ENCODE data around the gene XCR1. TPM values are rescaled to one million over a fixed set of nuclear protein-coding genes. Genes with fewer than 3 reads are reported as not detected.
"Not testable (repeated sequence)": the region's sequence is repeated elsewhere in the genome, so short reads cannot be mapped to it uniquely, and the experiment has no call there.

The XCR1 gene
- total RNA-seq, 1 donor: 1.0 TPM

DNA sequence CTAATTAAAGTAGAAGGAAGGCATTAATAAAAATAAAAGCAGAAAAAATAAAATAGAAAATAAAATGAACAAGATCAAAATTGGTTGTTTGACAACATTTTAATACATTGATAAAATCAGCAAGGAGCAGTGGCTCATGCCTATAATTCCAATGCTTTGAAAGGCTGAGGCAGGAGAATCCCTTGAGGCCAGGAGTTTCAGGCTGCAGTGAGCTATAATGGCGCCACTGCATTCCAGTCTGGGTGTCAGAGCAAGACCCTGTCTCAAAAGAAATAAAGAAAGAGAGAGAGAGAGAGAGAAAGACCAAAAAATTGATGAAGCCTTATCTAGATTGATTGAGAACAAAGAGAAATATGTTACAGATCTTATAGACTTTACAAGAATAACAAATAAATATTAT, 2.1 kb downstream of the XCR1 start:
- Histone ChIP-seq H3K4me1 (ENCODE audit: insufficient read depth, low read length) (peaks cover 6% of the 10 kb centered on the region), H3K4me3 (ENCODE audit: low read length) (no peak overlapping the region), H3K27me3 (ENCODE audit: insufficient read depth, low read length) (no peaks in the 10 kb centered on the region), H3K9me3 (ENCODE audit: low read depth, low read length) (peaks cover 8% of the 10 kb centered on the region)

DNA sequence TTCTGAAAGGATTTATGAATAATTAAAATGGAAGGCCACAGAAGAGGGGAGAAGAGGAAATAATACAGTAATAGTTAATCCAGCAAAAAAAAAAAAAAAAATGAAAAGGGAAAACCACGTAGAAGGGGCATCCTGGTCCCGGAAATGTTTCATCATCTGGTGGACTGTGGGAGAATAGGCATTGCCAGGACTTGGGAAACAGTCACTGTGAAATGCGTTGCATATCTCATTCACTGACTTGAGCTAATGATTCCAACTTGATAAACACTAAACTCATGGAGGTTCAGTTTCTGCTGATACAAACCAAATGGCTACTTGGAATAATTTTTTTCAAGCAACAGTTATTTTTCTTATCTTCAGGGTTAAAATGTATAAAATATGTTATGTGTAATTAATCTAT, 3.2 kb downstream of the XCR1 start:
- H3K27me3 ChIP-seq (ENCODE audit: insufficient read depth, low read length): no peaks in the 10 kb centered on the region
- no peak overlapping the region for H3K4me3 ChIP-seq (ENCODE audit: low read length)
- H3K9me3 ChIP-seq (ENCODE audit: low read depth, low read length): peaks cover 8% of the 10 kb centered on the region
- peaks cover under 1% of the 10 kb centered on the region for H3K4me1 ChIP-seq (ENCODE audit: insufficient read depth, low read length)

DNA sequence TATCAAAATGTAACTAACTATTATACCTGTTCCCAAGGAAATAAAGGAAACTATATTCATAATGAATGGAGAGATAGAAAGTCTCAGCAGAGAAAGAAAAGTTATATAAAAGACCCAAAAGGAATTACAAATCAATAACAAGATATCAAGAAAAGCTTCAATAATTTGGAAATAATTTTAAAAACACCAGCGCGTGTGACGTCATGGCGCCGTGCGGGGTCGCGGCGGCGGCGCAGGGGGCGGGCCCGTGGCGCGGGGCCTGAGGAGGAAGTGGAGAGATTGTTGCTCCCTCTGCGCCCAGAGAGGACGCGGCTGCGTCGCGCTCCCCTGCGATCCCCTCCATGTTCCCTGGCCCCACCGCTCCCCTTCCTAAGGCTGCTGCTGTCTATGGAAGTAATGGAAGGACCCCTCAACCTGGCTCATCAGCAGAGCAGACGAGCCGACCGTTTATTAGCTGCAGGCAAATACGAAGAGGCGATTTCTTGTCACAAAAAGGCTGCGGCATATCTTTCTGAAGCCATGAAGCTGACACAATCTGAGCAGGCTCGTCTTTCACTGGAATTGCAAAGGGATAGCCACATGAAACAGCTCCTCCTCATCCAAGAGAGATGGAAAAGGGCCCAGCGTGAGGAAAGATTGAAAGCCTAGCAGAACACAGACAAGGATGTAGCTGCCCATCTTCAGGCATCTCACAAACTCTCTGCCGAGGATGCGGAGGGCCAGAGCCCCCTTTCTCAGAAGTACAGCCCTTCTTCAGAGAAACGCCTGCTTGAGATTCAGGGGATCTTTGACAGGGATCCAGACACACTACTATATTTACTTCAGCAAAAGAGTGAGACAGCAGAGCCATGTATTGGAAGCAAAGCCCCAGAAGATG, 4.1 kb downstream of the XCR1 start:
- peaks cover 7% of the 10 kb centered on the region for H3K9me3 ChIP-seq (ENCODE audit: low read depth, low read length)
- H3K4me3 ChIP-seq (ENCODE audit: low read length): no peak overlapping the region
- H3K27me3 ChIP-seq (ENCODE audit: insufficient read depth, low read length): no peaks in the 10 kb centered on the region
- peaks cover 8% of the 10 kb centered on the region for H3K4me1 ChIP-seq (ENCODE audit: insufficient read depth, low read length)

DNA sequence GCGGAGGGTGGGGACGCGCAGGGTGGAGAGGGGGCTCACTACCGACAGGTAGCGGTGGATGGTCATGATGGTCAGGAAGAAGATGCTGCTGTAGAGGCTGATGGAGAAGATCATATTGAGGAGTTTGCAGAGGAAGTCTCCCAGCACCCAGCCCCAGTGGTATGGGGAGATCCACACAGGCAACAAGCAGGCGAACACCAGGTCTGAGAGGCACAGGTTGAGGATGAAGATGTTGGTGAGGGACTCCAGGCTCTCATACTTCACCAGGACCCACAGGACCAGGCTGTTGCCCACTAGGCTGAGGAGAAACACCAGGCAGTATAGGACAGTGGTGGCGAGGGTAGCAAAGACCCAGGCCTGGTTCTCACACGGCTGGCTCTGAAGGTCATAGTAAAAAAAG, 5.8 kb downstream of the XCR1 start:
- no peaks in the 10 kb centered on the region for H3K9me3 ChIP-seq (ENCODE audit: low read depth, low read length)
- H3K4me1 ChIP-seq (ENCODE audit: insufficient read depth, low read length): peaks cover 19% of the 10 kb centered on the region
- no peak overlapping the region for H3K4me3 ChIP-seq (ENCODE audit: low read length)
- H3K27me3 ChIP-seq (ENCODE audit: insufficient read depth, low read length): no peaks in the 10 kb centered on the region

DNA sequence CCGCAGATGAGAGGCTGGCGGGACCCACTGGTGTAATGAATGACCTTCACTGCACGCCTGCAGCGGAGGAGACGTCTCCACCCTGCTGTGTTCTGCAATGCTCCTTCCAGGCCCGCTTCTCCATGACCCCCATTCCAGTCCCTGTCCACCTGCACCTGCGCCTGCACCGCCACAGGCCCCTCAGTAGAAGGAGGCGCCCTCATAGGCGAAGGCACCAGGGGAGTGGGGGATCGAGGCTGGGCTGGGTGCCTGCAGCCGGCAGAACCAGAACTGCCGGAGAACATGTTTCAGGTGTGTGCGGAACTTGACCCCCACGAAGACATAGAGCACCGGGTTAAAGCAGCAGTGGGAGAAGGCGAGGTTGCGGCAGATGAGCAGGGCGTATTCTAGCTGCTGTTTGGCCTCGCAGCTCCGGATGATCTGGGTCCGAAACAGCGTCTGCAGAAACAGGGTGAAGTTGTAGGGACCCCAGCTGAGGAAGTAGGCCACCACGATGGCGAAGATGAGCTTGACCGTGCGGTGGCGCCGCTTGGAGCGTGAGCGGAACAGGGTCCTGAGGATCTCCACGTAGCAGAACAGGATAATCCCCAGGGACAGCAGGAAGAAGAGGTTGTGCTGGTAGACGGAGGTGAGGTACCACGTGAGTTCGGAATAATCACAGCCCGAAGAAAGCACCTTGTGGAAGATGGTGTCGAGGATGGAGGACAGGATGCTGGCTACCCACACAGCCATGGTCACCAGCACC, 6.3 kb downstream of the XCR1 start:
- H3K27me3 ChIP-seq (ENCODE audit: insufficient read depth, low read length): no peaks in the 10 kb centered on the region

DNA sequence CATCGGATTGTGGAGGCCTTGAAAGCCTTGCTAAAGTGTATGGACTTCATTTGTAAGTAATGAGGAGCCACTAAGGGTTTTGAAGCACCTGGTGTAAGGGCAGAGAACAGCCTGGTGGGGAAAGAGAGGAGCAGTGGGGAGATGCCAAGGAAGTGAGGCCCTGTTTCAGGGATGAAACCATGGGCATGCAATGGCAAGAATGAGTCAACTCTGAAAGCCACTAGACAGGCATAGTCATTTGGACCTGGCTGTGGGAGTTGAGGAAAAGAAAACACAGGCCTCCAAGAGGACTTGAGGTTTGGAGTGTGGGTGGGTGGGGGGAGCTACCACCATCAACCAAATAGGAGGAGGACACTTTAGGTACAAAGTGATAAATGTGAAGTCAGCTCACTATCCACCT, 7.6 kb downstream of the XCR1 start:
- Histone ChIP-seq H3K27me3 (ENCODE audit: insufficient read depth, low read length) (no peaks in the 10 kb centered on the region), H3K4me1 (ENCODE audit: insufficient read depth, low read length) (peaks cover 29% of the 10 kb centered on the region), H3K4me3 (ENCODE audit: low read length) (no peak overlapping the region), H3K9me3 (ENCODE audit: low read depth, low read length) (no peaks in the 10 kb centered on the region)

More for the DNA sequence above, 6.3 kb downstream of the XCR1 start:
- Histone ChIP-seq H3K4me3 (ENCODE audit: low read length) (no peak overlapping the region), H3K4me1 (ENCODE audit: insufficient read depth, low read length) (peaks cover 21% of the 10 kb centered on the region), H3K9me3 (ENCODE audit: low read depth, low read length) (no peaks in the 10 kb centered on the region)

DNA sequence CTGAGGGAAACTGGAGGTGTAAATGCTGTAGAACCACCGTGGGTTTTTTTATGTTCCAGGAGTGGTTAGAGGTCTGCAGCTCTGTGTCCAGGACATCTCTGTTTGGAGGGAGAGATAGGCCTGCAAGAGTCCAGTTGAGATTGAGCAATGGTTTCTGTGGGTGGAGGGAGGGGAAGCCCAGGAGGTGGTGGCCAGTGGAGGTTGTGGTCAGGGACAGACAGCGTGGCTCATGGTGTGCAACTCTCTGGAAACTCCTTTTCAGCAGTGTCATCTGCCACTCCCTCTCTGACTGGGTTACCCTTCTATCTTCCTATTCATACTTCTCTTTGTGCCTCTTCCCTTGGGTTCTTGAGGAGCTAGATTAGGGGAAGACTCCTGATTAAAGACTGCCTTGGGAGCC, 9.6 kb downstream of the XCR1 start:
- H3K4me3 ChIP-seq (ENCODE audit: low read length): no peak overlapping the region
- no peaks in the 10 kb centered on the region for H3K9me3 ChIP-seq (ENCODE audit: low read depth, low read length)
- H3K4me1 ChIP-seq (ENCODE audit: insufficient read depth, low read length): peaks cover 29% of the 10 kb centered on the region
- no peaks in the 10 kb centered on the region for H3K27me3 ChIP-seq (ENCODE audit: insufficient read depth, low read length)

DNA sequence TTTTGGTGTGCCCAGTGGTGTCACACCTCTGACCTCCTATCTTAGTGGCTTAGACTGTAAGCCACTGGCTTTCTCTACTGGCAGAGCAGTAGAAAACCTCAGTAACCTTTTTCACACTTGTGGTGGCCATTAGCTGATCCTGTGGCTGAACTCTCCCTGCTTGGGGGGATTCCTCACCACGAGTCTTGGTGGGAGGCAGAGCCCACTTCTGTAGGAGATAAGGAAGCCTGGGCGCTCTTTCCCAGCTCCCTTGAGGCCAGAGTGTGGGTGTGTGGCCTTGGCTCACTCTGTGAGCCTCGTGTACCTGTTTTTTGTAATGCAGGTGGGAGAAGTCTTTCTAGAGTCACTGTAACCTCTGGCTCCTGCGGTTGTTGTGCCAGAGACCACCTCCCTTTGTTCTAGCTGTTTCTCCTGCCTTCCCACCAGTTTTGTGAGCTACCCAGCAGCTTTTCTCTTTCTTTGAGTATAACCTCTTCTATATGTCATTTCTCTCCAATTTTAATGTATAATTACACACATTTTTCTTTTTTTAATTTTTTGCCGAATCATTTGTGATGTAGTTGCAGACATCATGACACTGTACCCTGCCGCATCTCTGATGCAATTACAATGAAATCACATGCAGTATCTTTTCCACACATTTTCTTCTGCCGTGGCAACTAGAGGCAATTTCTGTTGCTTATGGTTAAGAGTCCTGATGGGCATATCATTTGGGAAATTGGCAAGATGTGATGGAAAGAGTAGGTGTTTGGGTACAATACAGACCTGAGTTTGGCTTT, 13.8 kb downstream of the XCR1 start:
- H3K4me3 ChIP-seq (ENCODE audit: low read length): no peak overlapping the region
- no peaks in the 10 kb centered on the region for H3K27me3 ChIP-seq (ENCODE audit: insufficient read depth, low read length)
- no peaks in the 10 kb centered on the region for H3K9me3 ChIP-seq (ENCODE audit: low read depth, low read length)
- peaks cover 25% of the 10 kb centered on the region for H3K4me1 ChIP-seq (ENCODE audit: insufficient read depth, low read length)

DNA sequence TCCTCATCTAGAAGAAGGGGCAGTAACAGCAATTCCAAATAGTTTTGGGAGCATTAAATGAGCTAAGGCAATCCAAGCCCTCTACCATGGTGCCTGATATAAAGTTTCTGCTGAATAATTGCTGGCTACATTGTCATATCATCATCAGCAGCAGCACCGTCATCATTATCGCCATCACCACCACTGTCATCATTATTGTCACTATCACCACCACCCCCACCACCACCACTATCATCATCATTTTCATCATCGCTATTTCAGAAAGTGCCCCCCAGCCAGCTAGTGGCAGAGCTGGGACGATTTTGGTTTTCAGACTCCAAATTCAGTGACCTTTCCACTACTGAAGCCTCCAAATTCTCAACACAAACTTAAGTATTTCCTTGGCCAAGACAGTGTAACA, 15.0 kb downstream of the XCR1 start:
- H3K4me1 ChIP-seq (ENCODE audit: insufficient read depth, low read length): peaks cover 12% of the 10 kb centered on the region
- H3K4me3 ChIP-seq (ENCODE audit: low read length): no peak overlapping the region
- no peaks in the 10 kb centered on the region for H3K9me3 ChIP-seq (ENCODE audit: low read depth, low read length)
- H3K27me3 ChIP-seq (ENCODE audit: insufficient read depth, low read length): no peaks in the 10 kb centered on the region

DNA sequence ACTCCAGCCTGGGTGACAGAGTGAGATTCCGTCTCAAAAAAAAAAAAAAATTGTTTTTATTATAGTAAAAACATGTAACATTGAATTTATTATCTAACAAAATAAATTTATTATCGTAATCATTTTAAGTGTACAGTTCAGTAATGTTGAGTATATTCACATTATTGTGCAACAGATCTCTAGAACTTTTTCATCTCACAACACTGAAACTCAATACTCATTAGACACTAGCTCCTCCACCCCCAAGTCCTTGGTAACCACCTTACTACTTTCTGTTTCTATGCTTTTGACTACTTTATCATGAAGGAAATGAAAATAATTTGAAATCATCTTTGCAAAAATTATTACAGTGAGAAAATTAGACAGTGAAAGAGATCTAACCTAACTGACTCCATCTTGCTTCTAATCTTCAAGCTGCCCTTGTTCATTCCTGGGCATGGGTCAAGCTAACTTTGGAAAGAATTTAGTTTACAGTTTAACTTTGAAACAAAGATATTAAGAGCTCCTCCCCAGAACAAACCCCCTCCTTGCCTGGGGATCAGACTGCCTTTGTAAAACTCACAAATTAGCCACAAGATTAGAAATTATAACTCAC, 16.7 kb downstream of the XCR1 start:
- H3K4me3 ChIP-seq (ENCODE audit: low read length): no peak overlapping the region
- no peaks in the 10 kb centered on the region for H3K27me3 ChIP-seq (ENCODE audit: insufficient read depth, low read length)
- H3K4me1 ChIP-seq (ENCODE audit: insufficient read depth, low read length): peaks cover 5% of the 10 kb centered on the region

DNA sequence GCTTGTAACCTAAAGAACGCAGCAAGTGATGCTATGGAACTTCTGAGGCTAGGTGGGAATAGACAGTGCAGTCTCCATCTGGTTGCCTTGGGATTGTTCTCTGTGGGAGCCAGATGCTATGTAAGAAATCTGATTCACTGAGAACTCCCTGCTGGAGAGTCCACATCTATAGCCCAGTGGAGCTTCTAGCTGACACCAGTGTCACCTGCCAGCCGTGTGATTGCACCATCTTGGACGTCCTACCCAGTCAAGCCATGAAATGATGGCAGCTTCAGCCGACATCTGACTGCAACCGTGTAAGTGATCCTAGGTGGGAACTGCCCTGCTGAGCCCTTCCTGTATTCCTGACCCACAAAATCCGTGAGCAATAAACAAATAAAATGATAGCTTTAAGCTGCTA, 19.2 kb downstream of the XCR1 start:
- H3K9me3 ChIP-seq (ENCODE audit: low read depth, low read length): no peaks in the 10 kb centered on the region
- H3K27me3 ChIP-seq (ENCODE audit: insufficient read depth, low read length): no peaks in the 10 kb centered on the region
- no peaks in the 10 kb centered on the region for H3K4me1 ChIP-seq (ENCODE audit: insufficient read depth, low read length)
- H3K4me3 ChIP-seq (ENCODE audit: low read length): no peak overlapping the region

More for the DNA sequence above, 16.7 kb downstream of the XCR1 start:
- no peaks in the 10 kb centered on the region for H3K9me3 ChIP-seq (ENCODE audit: low read depth, low read length)

DNA sequence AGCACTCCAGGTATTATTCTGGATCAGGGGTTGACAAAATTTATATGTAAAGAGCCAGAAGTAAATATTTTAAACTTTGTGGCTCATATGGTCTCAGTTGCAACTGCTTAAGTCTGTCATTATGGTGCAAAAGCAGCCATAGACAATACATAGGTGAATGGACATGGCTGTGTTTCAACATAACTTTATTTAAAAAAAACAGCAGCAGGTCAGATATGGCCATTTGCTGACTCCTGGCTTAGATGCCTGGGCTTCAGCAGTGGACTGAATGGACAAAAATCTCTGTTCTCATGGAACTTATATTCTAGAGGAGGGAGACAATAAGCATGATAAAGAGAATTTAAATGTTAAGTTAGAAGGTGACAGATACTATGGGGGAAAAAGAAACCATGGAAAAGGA, 20.0 kb downstream of the XCR1 start:
- H3K4me3 ChIP-seq (ENCODE audit: low read length): no peak overlapping the region
- no peaks in the 10 kb centered on the region for H3K27me3 ChIP-seq (ENCODE audit: insufficient read depth, low read length)
- H3K9me3 ChIP-seq (ENCODE audit: low read depth, low read length): no peaks in the 10 kb centered on the region
- H3K4me1 ChIP-seq (ENCODE audit: insufficient read depth, low read length): no peaks in the 10 kb centered on the region

DNA sequence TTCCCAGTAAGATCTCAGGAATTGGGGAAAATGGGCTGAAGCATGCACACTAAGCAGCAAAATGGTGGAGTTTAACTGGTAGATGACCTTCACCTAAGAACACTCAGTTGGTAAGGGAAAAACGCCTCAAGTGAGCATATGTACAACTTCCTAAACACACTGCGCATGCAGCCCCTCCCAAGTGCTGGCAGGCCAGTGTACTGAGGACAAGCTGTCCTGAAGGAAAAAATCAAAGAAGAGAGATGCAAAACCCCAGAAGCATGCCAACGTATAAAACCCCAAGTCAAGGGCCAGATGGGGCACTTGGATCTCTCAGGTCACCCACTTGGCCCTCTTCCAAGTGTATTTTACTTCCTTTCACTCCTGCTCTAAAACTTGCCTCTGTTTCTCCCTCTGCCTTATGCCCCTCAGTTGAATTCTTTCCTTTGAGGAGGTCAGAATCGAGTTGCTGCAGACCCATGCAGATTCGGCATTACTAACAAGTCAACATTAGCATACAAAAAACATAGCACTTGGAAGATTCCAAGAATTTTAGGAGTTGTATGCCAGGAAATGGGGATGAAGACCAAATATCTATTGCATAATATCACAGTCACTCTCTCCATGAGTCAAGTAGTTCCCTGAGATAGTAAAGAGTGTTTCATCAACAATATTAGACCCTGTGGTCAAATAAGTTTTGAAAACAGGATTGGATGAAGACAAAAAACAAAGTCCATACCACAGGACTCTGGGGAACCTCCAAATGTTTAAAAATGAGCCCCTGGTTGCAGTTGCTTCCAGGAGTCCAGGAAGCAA, 20.8 kb downstream of the XCR1 start:
- Histone ChIP-seq H3K27me3 (ENCODE audit: insufficient read depth, low read length) (no peaks in the 10 kb centered on the region), H3K9me3 (ENCODE audit: low read depth, low read length) (no peaks in the 10 kb centered on the region), H3K4me3 (ENCODE audit: low read length) (no peak overlapping the region), H3K4me1 (ENCODE audit: insufficient read depth, low read length) (no peaks in the 10 kb centered on the region)

DNA sequence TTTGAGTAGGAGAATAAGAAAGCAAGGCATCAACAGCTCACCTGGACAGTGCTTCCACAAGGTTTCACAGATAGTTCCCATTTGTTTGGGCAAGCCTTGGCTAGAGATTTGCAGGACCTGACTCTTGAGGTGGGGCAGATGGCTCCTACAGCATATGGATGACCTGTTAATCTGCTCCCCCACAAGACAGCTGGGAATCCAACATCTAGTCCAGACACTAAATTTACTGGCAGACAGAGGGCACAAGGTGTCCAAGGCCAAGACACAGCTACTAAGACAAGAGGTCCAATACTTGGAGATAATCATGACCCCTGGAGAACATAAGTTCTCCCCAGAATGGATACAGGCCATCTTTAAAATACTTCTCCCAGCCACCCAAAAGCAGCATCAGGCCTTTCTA, 23.6 kb downstream of the XCR1 start:
- not testable (repeated sequence) for H3K4me3 ChIP-seq (ENCODE audit: low read length); H3K4me1 ChIP-seq (ENCODE audit: insufficient read depth, low read length); H3K27me3 ChIP-seq (ENCODE audit: insufficient read depth, low read length); H3K9me3 ChIP-seq (ENCODE audit: low read depth, low read length)
